ENCODE measurements around the gene MROH2A.
"Not testable (repeated sequence)": the region's sequence is repeated elsewhere in the genome, so short reads cannot be mapped to it uniquely, and the experiment has no call there.

GRCh38 chr2:233751212-233752009 lies 26.7 kb upstream of the MROH2A start:
- TF ChIP-seq, protein P1, sequence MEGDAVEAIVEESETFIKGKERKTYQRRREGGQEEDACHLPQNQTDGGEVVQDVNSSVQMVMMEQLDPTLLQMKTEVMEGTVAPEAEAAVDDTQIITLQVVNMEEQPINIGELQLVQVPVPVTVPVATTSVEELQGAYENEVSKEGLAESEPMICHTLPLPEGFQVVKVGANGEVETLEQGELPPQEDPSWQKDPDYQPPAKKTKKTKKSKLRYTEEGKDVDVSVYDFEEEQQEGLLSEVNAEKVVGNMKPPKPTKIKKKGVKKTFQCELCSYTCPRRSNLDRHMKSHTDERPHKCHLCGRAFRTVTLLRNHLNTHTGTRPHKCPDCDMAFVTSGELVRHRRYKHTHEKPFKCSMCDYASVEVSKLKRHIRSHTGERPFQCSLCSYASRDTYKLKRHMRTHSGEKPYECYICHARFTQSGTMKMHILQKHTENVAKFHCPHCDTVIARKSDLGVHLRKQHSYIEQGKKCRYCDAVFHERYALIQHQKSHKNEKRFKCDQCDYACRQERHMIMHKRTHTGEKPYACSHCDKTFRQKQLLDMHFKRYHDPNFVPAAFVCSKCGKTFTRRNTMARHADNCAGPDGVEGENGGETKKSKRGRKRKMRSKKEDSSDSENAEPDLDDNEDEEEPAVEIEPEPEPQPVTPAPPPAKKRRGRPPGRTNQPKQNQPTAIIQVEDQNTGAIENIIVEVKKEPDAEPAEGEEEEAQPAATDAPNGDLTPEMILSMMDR (conservative IDR thresholded peaks at IDR 0.05; ENCODE audit: low read length): not testable (repeated sequence)
- TF ChIP-seq EZH2phosphoT487 (IDR thresholded peaks at IDR 0.05; ENCODE audit: borderline replicate concordance): not testable (repeated sequence)
